ENCODE measurements around the gene NUP205. TPM values are rescaled to one million over a fixed set of nuclear protein-coding genes. Genes with fewer than 3 reads are reported as not detected.

Gene NUP205
- total RNA-seq, 1 experiment from 2014 or later = 86.7 TPM

DNA sequence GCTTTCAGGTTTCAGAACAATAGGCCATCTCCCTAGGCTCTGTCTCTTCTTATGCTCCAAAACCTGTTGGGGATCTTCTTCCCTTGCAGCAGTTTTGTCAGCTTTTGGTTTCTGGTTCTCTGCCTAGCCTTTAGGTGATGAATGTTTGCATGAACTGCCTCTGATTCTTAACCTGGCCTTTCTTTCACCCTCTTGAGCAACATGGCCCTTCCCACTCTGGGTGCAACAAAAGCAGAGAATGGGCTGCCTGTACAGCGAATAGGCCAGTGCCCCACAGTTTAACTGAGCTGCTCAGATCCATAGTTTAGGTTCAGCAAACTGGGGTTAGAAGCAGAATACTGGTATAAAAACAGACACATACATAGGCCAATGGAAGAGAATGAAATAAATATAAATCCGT lies 18.1 kb upstream of the NUP205 start:
- no peaks in the 10 kb centered on the region for H3K79me2 ChIP-seq (ENCODE audit: low read length)
- H3K9me3 ChIP-seq (ENCODE audit: low read length) = no peaks in the 10 kb centered on the region
- H3K9ac ChIP-seq (ENCODE audit: low read length) = no peak overlapping the region
- TF ChIP-seq EZH2phosphoT487 (IDR thresholded peaks at IDR 0.05; ENCODE audit: borderline replicate concordance, low read length) (no peak), EZH2 (IDR thresholded peaks at IDR 0.05; ENCODE audit: low read length, unreplicated experiment) (no peak)
- TF ChIP-seq, protein P1, sequence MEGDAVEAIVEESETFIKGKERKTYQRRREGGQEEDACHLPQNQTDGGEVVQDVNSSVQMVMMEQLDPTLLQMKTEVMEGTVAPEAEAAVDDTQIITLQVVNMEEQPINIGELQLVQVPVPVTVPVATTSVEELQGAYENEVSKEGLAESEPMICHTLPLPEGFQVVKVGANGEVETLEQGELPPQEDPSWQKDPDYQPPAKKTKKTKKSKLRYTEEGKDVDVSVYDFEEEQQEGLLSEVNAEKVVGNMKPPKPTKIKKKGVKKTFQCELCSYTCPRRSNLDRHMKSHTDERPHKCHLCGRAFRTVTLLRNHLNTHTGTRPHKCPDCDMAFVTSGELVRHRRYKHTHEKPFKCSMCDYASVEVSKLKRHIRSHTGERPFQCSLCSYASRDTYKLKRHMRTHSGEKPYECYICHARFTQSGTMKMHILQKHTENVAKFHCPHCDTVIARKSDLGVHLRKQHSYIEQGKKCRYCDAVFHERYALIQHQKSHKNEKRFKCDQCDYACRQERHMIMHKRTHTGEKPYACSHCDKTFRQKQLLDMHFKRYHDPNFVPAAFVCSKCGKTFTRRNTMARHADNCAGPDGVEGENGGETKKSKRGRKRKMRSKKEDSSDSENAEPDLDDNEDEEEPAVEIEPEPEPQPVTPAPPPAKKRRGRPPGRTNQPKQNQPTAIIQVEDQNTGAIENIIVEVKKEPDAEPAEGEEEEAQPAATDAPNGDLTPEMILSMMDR (conservative IDR thresholded peaks at IDR 0.05; ENCODE audit: low read depth, low read length) = no peak
- H3K36me3 ChIP-seq (ENCODE audit: low read depth, low read length) = no peaks in the 10 kb centered on the region
- ATAC-seq (no peak), DNase-seq (no peak)
- POLR2A ChIA-PET (ENCODE audit: unreplicated experiment) = no interaction called here
- no peaks in the 10 kb centered on the region for H3F3A ChIP-seq (ENCODE audit: low read length, unreplicated experiment)
- no peak overlapping the region for H3K4me3 ChIP-seq (ENCODE audit: low read length)
- no peaks in the 10 kb centered on the region for H3K9me2 ChIP-seq (replicated peaks; ENCODE audit: low read length)
- BruUV-seq (replicated peaks) = no TSS peak
- no peak overlapping the region for H3K4me2 ChIP-seq (ENCODE audit: low read length)
- H2AFZ ChIP-seq (ENCODE audit: low read length) = no peak overlapping the region
- no peaks in the 10 kb centered on the region for H3K4me1 ChIP-seq (ENCODE audit: insufficient read depth, low read length)
- intact Hi-C loops (cut with micrococcal nuclease) = no loop called here
- H4K20me1 ChIP-seq (ENCODE audit: low read length) = no peaks in the 10 kb centered on the region
- H3K27me3 ChIP-seq (ENCODE audit: low read length) = 0 out of 2 replicates have a peak, but pooled peaks cover 3% of the 10 kb centered on the region
- no peak overlapping the region for H3K27ac ChIP-seq (ENCODE audit: low read length)
- CTCF ChIA-PET = no interaction called here

DNA sequence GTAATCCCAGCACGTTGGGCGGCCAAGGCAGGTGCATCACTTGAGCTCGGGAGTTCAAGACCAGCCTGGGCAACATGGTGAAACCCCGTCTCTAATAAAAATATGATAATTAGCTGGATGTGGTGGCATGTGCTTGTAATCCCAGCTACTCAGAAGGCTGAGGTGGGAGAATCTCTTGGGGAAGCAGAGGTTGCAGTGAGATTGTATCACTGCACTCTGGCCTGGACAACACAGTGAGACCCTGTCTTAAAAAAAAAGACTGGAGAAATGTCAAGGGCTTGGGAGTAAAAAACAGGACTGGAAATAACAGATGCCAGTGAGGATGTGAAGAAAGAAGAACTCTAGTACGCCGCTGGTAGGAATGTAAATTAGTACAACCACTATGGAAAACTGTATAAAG lies 16.7 kb upstream of the NUP205 start:
- Histone ChIP-seq H3K9ac (ENCODE audit: low read length) (no peak overlapping the region), H3K9me3 (ENCODE audit: low read length) (no peaks in the 10 kb centered on the region), H3K9me2 (replicated peaks; ENCODE audit: low read length) (no peaks in the 10 kb centered on the region), H3K79me2 (ENCODE audit: low read length) (no peaks in the 10 kb centered on the region), H3F3A (ENCODE audit: low read length, unreplicated experiment) (no peaks in the 10 kb centered on the region), H3K27me3 (ENCODE audit: low read length) (0 out of 2 replicates have a peak, but pooled peaks cover 3% of the 10 kb centered on the region), H3K4me1 (ENCODE audit: insufficient read depth, low read length) (no peaks in the 10 kb centered on the region), H3K36me3 (ENCODE audit: low read depth, low read length) (no peaks in the 10 kb centered on the region), H2AFZ (ENCODE audit: low read length) (no peak overlapping the region), H3K4me2 (ENCODE audit: low read length) (no peak overlapping the region), H4K20me1 (ENCODE audit: low read length) (no peaks in the 10 kb centered on the region), H3K27ac (ENCODE audit: low read length) (no peak overlapping the region), H3K4me3 (ENCODE audit: low read length) (no peak overlapping the region)
- no peak for ATAC-seq
- no peak for TF ChIP-seq EZH2phosphoT487 (IDR thresholded peaks at IDR 0.05; ENCODE audit: borderline replicate concordance, low read length)
- DNase-seq = no peak
- BruUV-seq (replicated peaks) = no TSS peak
- CTCF ChIA-PET = no interaction called here
- intact Hi-C loops (cut with micrococcal nuclease) = no loop called here
- POLR2A ChIA-PET (ENCODE audit: unreplicated experiment) = no interaction called here

DNA sequence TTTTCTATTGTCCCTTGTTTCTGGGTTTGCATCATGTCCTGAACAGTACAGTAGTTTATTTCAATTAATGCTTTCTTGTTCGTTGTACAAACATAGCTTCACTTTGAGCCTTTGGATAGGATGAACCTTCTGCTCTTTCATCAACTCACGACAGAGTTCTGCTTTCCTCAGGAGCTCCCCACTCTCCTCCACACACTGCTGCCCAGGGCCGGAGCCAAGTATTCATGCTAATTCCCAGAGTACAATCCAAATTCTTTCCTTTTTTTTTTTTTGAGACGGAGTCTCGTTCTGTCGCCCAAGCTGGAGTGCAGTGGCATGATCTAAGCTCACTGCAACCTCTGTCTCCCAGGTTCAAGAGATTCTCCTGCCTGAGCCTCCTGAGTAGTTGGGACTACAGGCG lies 7.5 kb upstream of the NUP205 start:
- Histone ChIP-seq H3K79me2 (ENCODE audit: low read length) (no peaks in the 10 kb centered on the region), H3K9me3 (ENCODE audit: low read length) (no peaks in the 10 kb centered on the region), H3K4me2 (ENCODE audit: low read length) (no peak overlapping the region), H3K9ac (ENCODE audit: low read length) (no peak overlapping the region), H3K4me1 (ENCODE audit: insufficient read depth, low read length) (no peaks in the 10 kb centered on the region), H2AFZ (ENCODE audit: low read length) (no peak overlapping the region), H3K9me2 (replicated peaks; ENCODE audit: low read length) (no peaks in the 10 kb centered on the region), H3K27ac (ENCODE audit: low read length) (no peak overlapping the region), H3K4me3 (ENCODE audit: low read length) (no peak overlapping the region), H3K36me3 (ENCODE audit: low read depth, low read length) (no peaks in the 10 kb centered on the region), H3F3A (ENCODE audit: low read length, unreplicated experiment) (no peaks in the 10 kb centered on the region), H3K27me3 (ENCODE audit: low read length) (no peaks in the 10 kb centered on the region), H4K20me1 (ENCODE audit: low read length) (no peaks in the 10 kb centered on the region)
- POLR2A ChIA-PET (ENCODE audit: unreplicated experiment) = no interaction called here
- intact Hi-C loops (cut with micrococcal nuclease) = no loop called here
- no peak for TF ChIP-seq EZH2phosphoT487 (IDR thresholded peaks at IDR 0.05; ENCODE audit: borderline replicate concordance, low read length)
- no peak for TF ChIP-seq EZH2 (IDR thresholded peaks at IDR 0.05; ENCODE audit: low read length, unreplicated experiment)
- TF ChIP-seq, protein P1 (conservative IDR thresholded peaks at IDR 0.05; ENCODE audit: low read depth, low read length) = no peak
- DNase-seq (no peak), ATAC-seq (no peak)
- CTCF ChIA-PET = no interaction called here
- BruUV-seq (replicated peaks) = no TSS peak
